RWPE2 (cell line): ENCODE data around the gene DNMBP.

Source experiments
- ATAC-seq: fragments of 200-7000 bp; cut with Tn5 transposase; 3 replicates; pipeline ENCODE4 v1.9.1; 2021; ENCODE audit warnings: low read depth
- DNase-seq: peaks from one replicate; pipeline ENCODE4 v3.0.0-alpha.2; 2020; ENCODE audit warnings: low spot score
- H3K27ac ChIP-seq: fragments of 450-650 bp; 2 replicates; pipeline ENCODE4 v1.5.1; 2017; ENCODE audit warnings: mild to moderate bottlenecking; ENCODE audit not compliant: poor library complexity, severe bottlenecking
- H3K27me3 ChIP-seq: fragments of 250-450 bp; sonication (Bioruptor Pico); 2 replicates; pipeline ENCODE4 v1.5.1; 2021; ENCODE audit warnings: mild to moderate bottlenecking, moderate library complexity; ENCODE audit not compliant: insufficient read depth, poor library complexity, severe bottlenecking
- H3K36me3 ChIP-seq: fragments of 250-450 bp; sonication (Bioruptor Pico); 2 replicates; pipeline ENCODE4 v1.5.1; 2020; ENCODE audit warnings: low read depth, mild to moderate bottlenecking, moderate library complexity
- H3K4me1 ChIP-seq: fragments of 250-450 bp; sonication (Bioruptor Pico); 2 replicates; pipeline ENCODE4 v1.5.1; 2021; ENCODE audit warnings: mild to moderate bottlenecking, moderate library complexity; ENCODE audit not compliant: insufficient read depth, poor library complexity, severe bottlenecking
- H3K4me3 ChIP-seq: fragments of 250-450 bp; sonication (Bioruptor Pico); 2 replicates; pipeline ENCODE4 v1.5.1; 2021; ENCODE audit warnings: mild to moderate bottlenecking, moderate library complexity; ENCODE audit not compliant: severe bottlenecking
- H3K9me3 ChIP-seq: fragments of 250-450 bp; sonication (Bioruptor Pico); 2 replicates; pipeline ENCODE4 v1.5.1; 2021; ENCODE audit warnings: mild to moderate bottlenecking, moderate library complexity; ENCODE audit not compliant: severe bottlenecking
- TF ChIP-seq, protein P1 (sequence below): fragments of 450-650 bp; IDR thresholded peaks from one replicate; pipeline ENCODE4 v1.5.1; 2017; ENCODE audit warnings: mild to moderate bottlenecking, moderate library complexity; ENCODE audit not compliant: poor library complexity, severe bottlenecking

The DNMBP gene

DNA sequence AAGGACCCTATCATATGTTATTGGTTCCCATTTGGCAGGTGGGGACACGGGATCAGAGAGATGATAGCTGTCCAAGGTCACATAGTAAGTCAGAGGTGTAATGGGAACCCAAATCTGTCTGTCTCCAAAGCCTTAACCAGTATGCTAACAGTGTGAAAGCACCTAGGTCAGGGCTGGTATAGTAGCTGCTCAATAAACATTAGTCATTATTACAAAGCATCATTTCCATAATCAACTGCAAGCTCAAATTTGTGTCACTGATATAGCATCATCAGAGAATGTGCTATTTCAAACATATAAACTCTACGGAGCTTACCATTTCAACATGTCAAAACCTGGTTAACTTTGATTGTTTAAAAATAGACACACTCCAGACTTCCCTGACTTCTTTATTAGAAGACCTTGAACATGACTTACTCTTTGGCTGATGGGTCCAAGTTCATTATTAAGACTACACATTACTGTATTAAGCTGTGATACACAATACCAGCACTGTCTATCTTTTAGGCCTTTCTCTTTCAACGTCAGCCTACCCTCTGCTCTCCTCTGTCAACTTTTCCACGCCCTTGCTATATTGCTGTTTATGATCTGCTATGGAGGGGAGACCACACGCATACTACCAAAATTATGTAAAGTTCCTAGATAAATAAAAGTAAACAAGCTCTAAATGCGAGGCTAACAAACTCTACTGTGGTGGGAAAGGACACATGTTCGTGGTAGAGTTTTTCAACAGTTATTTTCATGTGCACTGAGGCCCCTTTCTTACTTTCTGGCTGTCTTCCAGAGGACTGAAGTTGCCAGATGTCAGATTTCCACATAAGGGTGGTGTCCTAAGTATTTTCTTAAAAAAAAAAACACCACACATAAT is 33.6 kb downstream of the DNMBP start:
- TF ChIP-seq, protein P1, sequence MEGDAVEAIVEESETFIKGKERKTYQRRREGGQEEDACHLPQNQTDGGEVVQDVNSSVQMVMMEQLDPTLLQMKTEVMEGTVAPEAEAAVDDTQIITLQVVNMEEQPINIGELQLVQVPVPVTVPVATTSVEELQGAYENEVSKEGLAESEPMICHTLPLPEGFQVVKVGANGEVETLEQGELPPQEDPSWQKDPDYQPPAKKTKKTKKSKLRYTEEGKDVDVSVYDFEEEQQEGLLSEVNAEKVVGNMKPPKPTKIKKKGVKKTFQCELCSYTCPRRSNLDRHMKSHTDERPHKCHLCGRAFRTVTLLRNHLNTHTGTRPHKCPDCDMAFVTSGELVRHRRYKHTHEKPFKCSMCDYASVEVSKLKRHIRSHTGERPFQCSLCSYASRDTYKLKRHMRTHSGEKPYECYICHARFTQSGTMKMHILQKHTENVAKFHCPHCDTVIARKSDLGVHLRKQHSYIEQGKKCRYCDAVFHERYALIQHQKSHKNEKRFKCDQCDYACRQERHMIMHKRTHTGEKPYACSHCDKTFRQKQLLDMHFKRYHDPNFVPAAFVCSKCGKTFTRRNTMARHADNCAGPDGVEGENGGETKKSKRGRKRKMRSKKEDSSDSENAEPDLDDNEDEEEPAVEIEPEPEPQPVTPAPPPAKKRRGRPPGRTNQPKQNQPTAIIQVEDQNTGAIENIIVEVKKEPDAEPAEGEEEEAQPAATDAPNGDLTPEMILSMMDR = no peak
- DNase-seq (no peak), ATAC-seq (no peak)
- Histone ChIP-seq H3K27ac (peak overlapping the region; percentile 98), H3K4me3 (no peak overlapping the region), H3K4me1 (peaks cover 31% of the 10 kb centered on the region), H3K36me3 (peaks cover 21% of the 10 kb centered on the region), H3K27me3 (no peaks in the 10 kb centered on the region), H3K9me3 (no peaks in the 10 kb centered on the region)

DNA sequence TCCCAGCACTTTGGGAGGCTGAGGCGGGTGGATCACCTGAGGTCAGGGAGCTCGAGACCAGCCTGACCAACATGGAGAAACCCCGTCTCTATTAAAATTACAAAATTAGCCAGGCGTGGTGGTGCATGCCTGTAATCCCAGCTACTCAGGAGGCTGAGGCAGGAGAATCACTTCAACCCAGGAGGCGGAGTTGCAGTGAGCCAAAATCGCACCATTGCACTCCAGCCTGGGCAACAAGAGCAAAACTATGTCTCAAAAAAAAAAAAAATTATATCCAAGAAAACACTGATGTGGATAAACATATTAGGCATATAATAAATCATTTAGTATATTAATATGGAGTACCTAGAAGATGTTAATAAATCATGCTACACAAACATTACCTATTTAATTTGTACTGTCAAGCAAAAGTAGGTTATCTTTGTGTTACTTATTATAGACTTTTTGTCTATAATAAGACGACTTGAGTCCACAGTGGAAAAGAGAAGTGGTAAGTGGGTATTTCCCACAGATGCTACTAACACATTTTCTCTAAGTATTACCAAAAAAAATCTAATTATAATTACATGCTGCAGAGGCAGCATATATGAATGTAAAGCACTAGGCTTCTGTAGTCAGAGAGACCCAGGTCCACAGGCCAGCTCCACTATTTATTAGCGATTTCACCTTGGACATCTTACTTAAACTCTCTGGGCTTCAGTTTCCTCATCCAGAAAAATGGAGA is 34.5 kb downstream of the DNMBP start:
- no peaks in the 10 kb centered on the region for H3K27me3 ChIP-seq
- peaks cover 28% of the 10 kb centered on the region for H3K36me3 ChIP-seq
- peak overlapping the region; percentile 98 for H3K27ac ChIP-seq
- no peaks in the 10 kb centered on the region for H3K9me3 ChIP-seq
- peaks cover 31% of the 10 kb centered on the region for H3K4me1 ChIP-seq
- DNase-seq (no peak), ATAC-seq (no peak)
- TF ChIP-seq, protein P1 = no peak
- H3K4me3 ChIP-seq = no peak overlapping the region

DNA sequence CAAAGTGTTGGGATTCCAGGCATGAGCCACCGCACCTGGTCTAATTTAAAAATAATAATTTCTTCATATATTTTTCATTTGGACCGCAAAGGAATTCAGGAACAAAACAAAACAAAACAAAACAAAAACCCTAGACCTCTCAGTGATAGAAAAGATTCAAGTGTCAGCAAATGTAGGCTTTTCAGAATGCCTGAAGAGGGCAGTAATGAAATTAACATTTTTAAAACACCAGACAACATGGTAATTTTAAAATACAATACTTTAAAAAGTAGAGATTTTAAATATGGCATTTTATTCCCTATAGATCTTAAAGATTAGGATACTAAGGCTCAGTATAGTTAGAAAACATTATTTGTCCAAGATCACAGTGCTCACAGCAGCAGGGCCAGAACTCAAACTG is 36.6 kb downstream of the DNMBP start:
- TF ChIP-seq, protein P1 = peak; percentile 56
- peaks cover 49% of the 10 kb centered on the region for H3K36me3 ChIP-seq
- ATAC-seq = no peak
- no peak overlapping the region for H3K4me3 ChIP-seq
- H3K9me3 ChIP-seq = no peaks in the 10 kb centered on the region
- no peaks in the 10 kb centered on the region for H3K27me3 ChIP-seq
- H3K4me1 ChIP-seq = peaks cover 29% of the 10 kb centered on the region
- no peak for DNase-seq
- H3K27ac ChIP-seq = peak overlapping the region; percentile 98

DNA sequence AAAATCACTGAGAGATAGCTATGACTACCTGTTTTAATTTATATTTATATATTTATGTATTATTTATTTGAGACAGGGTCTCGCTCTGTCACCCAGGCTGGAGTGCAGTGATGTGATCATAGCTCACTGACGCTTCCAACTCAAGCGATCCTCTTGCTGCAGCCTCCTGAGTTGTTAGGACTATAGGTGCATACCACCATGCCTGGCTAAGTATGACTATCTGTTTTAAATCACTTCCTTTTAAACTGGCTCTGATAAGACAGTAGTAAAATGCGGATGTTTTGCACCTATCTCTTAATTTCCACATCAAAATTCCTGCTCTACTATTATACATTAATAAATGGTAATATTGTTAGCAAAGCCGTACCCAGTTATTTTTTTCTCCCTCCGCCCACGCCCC is 41.8 kb downstream of the DNMBP start:
- Histone ChIP-seq H3K4me3 (no peak overlapping the region), H3K4me1 (peaks cover 40% of the 10 kb centered on the region), H3K36me3 (peaks cover 64% of the 10 kb centered on the region), H3K27ac (peak overlapping the region; percentile 97), H3K9me3 (no peaks in the 10 kb centered on the region), H3K27me3 (no peaks in the 10 kb centered on the region)
- no peak for ATAC-seq
- TF ChIP-seq, protein P1 = no peak
- no peak for DNase-seq

DNA sequence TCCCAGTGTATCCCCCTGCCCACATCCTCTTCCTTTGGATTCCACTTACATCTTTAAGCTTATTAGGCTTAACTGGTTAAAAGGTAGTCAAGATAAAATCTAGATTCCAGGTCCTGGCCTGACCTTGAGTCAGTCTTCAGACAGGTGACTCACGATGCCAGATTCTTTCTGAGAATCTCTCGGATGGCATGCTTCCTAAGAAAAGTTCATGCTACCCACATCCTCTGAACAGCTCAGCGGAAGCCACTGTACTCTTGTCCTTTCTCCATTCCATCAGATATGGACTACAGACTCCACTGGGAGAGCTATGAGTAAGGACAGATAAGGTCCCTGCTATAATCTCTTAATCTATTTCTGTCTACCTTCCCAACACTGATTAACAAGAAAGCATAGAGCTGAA is 43.4 kb downstream of the DNMBP start:
- TF ChIP-seq, protein P1 = no peak
- H3K27ac ChIP-seq = peak overlapping the region; percentile 97
- ATAC-seq = peak; percentile 94
- no peaks in the 10 kb centered on the region for H3K27me3 ChIP-seq
- peak; percentile 75 for DNase-seq
- H3K4me3 ChIP-seq = no peak overlapping the region
- peaks cover 42% of the 10 kb centered on the region for H3K4me1 ChIP-seq
- no peaks in the 10 kb centered on the region for H3K9me3 ChIP-seq
- peaks cover 56% of the 10 kb centered on the region for H3K36me3 ChIP-seq
